Activated CD8-positive, alpha-beta memory T cell treated with anti-CD3 and anti-CD28 coated beads, Interleukin-2, amount 50 U/mL, for 4 hours (primary cell): ENCODE data around the gene POPDC3.
"Not testable (repeated sequence)": the region's sequence is repeated elsewhere in the genome, so short reads cannot be mapped to it uniquely, and the experiment has no call there.

Experiments used
- DNase-seq: peaks from one replicate; pipeline ENCODE4 v3.0.0-alpha.2; 2020

Gene POPDC3, protein sequence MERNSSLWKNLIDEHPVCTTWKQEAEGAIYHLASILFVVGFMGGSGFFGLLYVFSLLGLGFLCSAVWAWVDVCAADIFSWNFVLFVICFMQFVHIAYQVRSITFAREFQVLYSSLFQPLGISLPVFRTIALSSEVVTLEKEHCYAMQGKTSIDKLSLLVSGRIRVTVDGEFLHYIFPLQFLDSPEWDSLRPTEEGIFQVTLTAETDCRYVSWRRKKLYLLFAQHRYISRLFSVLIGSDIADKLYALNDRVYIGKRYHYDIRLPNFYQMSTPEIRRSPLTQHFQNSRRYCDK

DNA sequence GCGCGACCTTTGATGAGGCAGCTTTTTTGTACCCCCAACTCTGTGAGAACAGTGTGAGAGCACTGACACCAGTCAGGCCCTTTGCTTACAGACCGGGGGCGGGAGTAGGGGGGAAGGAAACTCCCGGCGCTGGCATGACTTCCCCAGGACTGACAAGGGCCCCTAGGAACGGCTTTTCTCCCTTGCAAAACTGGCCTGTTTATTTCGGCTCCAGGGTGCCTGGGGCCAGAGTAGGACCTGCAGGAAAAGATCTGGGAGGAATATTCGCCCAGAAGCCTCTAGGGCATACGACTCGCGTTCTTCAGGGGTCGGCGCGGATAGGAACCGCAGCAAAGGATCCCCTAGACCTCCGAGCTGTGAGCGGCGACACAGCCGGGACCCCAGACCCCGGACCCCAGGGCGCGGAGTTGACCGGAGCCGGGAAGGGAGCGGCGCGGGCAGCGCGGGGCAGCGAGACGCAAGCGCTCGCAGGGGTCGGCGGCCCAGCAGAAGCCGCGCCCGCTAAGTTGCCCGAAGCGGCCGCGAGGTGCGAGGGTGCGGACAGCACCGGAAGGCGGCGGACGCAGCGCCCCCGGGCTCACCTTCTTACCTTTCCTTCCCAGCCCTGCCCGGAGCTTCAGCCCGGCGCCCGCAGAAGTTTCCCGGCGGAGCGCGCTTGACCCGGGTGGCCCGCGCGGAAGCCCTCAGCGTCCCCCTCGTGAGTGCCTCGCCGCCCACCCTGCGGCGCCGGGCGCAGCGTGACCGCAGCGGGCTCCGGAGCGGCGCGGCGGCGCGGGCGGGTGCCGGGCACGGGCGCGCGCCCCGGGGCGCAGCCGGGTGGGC lies at the start of gene POPDC3:
Gene POPDC3, minus strand, starts transcription at position 771 of the 822 bp plus-strand sequence. CDS start 18,105 bp downstream, outside the sequence.
- DNase-seq, result no peak

DNA sequence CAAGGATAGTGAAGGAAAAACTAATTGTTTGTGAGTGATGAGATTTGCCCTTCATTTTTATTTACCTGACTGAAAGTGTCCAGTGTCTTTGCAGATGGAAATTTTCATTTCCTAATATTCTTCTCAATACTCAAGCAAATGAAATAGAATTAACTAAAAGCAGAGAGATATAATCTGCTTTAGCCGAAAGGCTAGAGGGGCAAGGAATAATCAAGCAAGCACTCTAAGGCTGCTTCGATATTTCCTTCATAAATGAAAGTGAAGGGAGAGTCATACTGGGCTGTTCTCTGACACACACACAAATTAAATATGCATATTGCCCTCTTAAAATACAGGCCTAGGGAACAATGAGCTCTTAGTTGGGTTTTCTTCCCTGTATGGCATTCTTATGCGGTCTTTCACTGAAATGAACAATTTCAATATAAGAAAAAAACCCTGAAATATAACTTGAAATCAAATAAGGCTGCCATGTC lies 47.5 kb upstream of the POPDC3 start:
- DNase-seq, result no peak

DNA sequence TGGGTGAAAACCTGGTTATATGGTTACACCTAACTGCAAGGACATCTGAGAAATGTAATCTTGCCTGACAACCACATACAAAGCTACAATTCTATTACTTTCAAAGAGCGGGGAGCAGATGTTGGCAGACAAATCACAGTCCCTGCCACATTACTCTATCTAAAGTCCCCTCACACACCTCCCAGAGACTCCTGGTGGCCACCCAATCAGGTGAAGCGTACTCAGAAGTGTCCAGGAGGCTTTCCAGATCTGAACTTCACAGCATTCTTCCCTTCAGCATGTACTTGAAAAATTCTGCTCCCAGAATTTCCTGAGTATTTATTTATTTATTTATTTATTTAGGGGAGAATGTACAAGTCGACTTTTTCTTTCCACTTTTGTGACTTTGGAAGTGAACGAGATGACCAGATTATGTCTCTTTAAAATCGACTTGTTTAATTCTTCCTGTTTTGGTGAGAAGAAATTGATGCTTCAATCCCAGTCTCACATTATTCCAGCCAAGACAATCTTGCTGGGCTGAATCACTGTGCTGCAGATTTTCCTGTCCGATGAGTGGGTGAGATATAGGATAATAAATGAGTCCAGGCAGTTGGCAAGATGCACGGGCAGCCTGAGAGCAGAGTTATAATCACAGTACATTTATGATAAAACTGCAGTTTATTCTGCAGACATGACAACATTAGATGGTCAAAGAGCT lies 46.9 kb upstream of the POPDC3 start:
- no peak for DNase-seq

DNA sequence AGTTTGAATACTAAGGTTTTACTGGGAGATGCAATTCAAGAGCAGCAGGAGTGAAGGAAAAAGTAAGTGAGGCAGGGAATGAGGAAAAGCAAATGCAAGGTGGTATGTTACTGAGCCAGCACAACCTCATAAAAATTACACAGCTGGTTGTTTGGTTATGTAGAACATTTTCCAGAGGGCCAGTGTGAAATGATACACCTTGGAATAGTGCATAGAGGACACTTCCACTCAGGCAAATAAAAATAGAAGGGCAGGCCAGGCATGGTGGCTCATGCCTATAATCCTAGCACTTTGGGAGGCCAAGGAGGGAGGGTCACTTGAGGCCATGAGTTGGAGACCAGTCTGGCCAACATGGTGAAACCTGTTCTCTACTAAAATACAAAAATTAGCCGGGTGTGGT lies 43.4 kb upstream of the POPDC3 start:
- DNase-seq, result no peak

DNA sequence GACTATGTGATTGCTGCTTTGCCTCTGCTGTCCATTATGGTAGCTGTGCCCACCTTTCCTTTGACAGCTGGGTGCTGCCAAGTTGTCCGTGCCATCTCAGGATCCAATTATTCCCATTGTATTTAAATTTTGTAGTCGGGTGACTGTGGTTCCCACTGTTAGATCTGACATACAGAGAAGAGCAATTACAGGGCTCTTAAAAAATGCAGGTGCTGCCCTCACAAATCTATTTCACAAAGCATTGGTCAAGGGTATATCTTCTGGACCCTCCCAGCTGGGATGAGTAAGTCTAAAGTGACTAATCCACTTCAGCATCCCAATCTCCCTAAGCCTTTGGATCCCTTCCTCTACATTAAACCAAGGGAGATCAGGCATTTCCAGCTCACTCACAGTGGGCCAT lies 41.4 kb upstream of the POPDC3 start:
- DNase-seq, result not testable (repeated sequence)

DNA sequence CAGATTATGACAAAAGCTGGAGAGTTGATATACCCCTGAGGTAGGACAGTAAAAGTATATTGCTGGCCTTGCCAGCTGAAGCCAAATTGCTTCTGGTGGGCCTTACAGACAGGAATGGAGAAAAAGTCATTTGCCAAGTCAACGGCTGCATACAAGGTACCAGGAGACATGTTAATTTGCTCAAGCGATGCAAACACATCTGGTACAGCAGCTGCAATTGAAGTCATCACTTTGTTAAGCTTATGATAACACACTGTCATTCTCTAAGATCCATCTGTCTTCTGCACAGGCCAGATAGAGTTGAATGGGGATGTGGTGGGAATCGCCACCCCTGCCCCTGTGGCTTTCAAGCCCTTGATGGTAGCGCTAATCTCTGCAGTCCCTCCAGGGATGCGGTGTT lies 40.4 kb upstream of the POPDC3 start:
- DNase-seq, result no peak

DNA sequence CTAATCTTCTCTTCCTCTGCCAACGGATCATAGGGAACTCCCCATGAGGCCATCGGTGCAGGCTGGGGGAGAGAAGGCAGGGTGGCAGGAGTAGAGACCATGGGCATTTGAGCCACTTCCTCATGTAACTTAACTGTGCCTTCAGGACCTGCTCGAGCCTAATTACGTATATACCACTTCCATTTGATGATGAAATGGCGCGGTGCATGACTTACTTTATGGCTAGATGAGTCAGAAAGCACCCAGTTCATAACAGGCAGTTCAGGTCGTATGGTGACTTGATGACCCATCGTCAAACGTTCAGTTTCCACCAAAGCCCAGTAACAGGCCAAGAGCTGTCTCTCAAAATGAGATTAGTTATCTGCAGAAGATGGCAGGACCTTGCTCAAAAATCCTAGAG lies 39.4 kb upstream of the POPDC3 start:
- not testable (repeated sequence) for DNase-seq

DNA sequence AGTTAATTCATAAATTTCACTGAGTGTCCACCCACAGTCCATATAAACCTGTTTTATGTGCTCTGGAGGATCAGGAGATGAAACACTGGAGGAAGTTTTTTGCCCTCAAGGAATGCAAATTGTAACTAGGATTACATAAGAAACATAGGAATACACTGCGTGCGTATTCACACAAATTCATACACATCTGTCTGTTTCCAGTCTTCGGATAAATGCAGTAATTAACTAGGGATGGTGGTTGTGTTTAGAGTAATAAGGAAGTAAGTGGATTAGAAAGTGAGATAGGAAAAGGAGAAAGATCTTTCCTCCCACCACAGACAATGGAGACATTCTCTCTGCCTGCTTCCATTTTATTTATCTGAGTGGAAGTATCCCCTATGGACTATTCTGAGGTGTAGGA lies 35.7 kb upstream of the POPDC3 start:
- DNase-seq, result no peak

DNA sequence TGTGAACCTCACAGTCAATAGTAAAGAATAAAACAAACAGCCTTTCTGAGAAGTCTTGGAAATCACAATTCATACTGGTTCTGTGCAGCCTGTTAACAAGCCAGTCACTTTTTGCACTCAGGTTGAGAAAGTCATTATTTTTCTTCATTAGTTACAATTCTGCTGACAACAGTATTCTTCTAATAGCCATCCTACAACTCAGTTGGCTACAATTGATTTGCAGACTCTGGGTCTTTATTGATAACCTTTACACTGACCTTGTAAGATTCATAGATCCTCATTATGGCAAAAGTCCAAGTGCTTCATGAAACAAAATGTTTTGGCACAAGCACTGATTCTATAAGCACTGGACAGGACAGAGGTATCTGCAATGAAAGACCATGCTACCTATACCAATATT lies 34.9 kb upstream of the POPDC3 start:
- DNase-seq, result no peak

DNA sequence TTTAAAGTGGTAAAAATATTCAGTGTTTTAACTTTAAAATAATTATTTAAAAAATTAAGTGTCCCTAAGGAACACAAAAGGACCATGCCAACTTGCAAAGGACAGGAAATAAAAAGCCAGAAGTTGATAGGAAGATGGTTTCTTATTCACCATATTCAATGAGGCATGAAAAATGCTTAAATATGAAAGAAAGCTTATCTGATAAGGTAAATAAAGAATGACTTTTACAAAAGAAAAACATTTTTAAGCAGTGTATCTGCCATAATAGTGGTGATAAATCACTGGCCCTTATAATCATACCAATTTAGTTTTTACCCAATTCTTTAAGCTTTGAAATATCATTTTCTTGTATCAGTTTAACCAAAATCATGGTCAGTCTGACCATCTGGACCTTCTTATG lies 33.5 kb upstream of the POPDC3 start:
- DNase-seq, result no peak

DNA sequence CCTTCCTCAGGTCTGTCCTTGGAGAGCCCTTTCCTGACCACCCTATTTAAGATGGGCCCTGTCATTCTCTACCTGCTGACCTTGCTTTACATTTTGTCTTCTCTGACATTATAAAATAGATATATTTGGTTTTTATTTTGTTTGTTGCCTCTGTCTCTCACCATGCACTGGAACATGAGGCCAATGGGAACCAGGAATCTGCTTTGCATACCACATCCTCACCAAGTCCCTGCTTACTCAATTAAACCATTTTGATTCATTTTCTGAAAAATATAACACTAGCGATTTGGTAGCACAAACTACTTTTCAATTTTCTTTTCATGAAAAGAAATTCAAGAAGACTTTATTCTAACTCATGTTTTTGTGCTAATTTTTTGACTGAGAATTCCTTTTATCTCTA lies 32.8 kb upstream of the POPDC3 start:
- DNase-seq, result no peak

DNA sequence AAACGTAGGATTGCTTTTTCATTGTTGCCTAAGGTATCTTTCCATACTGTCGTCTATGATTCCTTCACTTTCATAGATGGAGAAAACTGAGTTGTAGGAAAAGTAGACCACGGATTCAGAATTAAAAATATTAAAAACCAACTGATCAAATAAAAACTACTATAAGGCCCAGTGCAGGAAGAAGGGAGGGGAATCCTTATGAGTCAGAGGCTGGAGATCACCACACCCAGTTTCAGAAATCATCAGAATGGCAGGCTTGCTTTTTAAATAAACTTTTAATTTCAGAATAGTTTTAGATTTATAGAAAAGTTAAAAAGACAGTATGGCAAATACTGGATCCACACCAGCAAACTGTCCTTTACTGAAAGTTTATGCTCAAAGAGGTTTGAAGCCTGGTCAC lies 32.0 kb upstream of the POPDC3 start:
- no peak for DNase-seq

DNA sequence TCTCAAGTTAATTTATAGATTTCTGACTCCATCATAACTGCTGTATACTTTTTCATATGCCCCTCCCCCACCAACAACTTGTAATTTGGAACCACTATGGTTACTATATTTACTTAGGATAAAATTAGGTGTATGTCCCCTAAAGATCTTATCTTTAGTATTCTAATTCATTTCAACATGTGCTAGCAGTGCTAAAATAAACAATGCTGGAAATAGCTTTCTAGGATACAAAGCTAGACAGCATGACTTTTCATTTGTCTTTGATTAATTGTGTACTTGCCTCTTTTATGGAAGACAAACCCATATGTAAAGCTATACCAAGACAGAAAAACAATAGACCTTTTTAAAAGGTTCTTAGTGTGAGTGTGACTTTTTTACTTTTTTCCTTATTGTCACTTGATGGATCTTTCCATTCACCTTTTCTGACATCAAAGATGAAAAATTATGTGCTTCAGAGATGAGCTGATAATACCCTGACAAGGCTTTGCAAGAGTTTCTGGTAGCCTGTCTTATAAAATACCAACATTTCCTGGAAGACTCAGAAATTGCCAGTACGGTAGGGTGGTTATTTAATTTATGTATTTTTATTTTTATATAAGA lies 31.2 kb upstream of the POPDC3 start:
- no peak for DNase-seq

DNA sequence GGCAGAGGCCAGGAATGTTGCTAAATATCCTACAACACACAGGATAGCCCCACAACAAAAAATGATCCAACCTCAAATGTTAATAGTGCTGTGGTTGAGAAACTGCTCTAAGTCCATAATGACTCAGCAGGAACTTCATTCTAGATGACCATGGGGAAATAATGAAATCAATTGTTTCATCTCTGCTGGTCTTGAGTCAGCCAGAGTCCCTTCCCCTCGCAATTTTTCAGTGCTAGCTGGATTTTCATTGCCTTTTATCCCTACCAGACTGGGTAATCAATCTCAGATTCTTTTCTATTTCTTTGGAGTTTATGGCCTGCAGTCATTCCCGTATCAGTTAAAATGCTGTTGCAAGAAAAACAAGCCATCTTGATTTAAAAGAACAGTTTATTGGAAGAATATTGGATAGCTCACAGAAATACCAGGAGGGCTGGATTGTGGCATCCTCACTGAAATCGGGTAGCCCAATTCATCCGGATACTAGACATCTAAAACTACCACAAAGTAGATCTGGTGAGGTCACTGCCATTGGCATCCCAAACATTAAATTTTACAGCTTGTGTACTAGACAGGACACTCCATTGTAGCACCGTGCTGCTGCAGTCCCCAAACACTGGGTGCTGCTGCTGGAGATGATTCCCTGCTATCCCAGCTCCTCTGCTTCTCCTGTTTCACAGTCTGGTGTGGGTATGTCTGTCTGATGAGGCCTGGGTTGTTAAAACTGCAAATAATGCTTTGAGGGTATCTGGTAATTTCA lies 30.3 kb upstream of the POPDC3 start:
- no peak for DNase-seq

DNA sequence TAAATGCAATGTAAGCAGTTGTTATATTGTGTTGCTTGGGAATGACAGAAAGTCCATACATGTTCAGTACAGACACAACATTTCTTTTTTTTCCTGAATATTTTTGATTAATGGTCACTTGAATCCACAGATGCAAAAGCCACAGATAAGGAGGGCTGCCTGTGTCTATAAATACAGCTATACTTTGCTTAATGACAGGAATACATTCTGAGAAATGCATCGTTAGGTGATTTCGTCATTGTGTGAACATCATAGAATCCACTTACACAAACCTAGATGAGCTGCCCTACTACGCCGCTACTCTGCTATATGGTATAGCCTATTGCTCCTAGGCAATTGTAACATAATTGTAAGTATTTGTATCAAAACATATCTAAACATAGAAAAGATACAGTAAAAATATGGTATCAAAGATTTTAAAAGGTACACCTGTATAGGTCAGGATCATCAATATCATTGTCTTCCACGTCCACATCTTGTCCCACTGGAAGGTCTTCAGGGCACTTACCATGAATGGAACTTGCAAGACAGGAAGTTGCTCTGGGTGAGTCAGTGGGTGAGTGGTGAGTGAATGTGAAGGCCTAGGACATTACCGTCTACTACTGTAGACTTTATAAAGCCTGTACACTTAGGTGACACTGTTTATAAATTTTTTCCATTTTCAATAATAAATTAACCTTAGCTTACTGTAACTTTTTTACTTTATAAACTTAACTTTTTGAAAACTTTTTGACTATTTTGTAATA lies 27.9 kb upstream of the POPDC3 start:
- no peak for DNase-seq

DNA sequence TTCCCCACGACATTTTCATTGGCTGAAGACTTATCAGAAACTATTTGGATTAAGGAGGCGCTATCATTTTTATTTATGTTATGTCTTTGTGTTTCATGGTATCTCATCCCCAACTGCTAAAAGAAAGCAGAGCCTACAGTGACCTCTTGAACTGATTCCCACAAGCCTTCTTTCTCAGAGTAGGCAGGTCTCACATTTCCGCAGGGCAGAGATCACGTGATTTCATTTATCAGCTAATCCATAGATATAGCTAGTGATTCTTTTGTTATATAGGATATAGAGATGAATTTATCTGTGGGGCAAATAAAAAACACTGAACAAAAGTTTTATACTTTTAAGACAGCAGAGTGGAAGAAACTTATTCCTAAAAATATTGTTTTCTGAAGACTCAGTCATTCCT lies 25.0 kb upstream of the POPDC3 start:
- no peak for DNase-seq

DNA sequence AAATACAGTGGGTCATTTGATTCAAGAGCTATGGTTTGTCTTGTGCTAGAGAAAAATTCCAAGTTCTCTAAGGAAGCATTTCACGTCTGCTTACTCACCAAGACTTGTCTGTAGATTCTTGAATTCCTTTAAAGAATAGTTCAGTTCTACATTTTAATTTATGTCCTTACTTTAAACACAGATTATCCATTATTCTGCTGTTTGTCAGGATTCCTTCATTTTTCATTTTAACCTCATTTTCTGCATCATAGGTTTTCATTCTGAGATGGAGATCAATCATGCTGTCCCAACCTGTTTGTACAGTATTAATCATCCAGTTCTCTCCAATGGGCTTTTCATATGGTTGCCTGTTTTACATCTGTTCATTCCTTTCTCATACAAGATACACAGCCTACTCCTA lies 24.5 kb upstream of the POPDC3 start:
- no peak for DNase-seq

DNA sequence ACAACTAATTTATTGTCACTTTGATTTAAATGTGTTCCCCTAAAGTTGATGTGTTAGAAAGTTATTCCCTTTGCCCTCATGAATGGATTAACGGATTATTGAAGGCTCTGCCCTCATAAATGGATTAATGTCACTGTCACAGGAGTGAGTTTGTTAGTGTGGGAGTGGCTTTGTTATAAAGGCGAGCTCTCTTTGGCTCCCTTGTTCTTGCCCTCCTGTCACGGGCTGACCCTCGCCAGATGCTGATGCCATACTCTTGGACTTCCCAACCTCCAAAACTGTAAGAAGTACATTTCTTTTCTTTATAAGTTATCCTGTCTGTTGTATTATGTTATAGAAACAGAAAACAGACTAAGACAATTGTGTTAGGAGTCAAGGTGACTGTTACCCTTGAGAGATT lies 22.7 kb upstream of the POPDC3 start:
- no peak for DNase-seq

DNA sequence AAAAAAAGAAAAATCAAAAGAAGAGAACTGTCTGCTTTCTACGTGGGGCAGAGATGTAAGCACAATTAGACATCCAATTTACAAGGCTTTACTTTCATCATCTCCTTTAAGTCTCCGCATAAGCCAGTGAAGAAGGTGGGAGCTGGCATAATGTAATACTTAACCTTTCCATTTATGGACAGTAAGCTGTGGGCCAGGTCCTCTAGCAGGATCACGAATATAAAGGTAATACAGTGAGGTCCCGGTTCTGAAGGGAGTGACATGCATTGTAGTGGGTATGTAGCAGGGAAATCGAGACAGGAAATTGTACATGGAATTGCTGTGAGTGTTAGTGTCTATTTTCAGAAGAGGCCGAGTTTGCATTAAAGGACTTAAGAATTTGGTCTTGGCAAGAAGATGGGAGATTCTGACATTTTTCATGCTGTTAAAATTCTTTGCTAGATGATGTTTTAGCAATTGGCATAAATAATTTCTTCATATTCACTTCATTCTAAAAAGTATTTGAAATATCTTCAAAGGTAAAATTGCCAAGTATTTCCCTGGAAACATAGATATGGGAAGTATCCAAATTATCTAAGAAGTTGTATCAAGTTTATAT lies 20.4 kb upstream of the POPDC3 start:
- no peak for DNase-seq

DNA sequence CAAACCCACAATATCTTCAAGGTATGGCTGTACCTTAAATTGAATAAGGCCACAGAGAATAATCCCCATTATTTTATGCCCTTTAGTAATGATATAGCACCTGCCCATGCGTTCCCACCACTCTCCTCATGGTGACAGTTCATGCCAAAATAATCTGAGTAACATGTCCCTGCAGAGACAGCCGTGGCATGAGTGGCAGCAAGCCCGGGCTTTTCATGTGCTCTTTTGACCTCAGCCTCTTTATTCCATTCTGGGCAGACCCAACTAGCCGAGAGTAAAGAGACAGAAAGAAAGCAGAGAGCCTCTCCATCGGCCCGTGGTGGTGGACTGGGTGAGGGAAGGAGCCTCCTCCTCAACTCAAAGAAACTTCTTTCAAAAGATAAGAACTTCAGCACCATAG lies 19.9 kb upstream of the POPDC3 start:
- DNase-seq, result no peak

DNA sequence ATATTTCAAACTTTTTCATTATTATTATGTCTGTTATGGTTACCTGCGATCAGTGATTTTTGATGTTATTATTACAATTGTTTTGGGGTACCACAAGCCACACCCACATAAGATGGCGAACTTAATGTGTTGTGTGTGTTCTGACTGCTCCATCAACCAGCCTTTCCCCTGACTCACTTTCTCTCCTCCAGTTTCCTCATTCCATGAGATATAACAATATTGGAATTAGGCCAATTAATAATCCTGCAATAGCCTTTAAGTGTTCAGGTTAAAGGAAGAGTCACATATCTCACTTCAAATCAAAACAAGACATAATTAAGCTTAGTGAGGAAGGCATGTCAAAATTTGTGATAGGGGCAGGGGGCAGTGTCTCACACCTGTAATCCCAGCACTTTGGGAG lies 16.3 kb upstream of the POPDC3 start:
- DNase-seq, result no peak
